Mesenchymal stem cell (in vitro differentiated cells and primary cell): ENCODE measurements around the gene OR6S1.
A peak's percentile ranks its signal among the peaks of the same experiment; 100 is the strongest.

Source experiments
- DNase-seq: peaks from one replicate; pipeline ENCODE4 v3.0.0-alpha.2; 2013
- H2AFZ ChIP-seq: one replicate; pipeline ENCODE4 v1.6.1; 2013; ENCODE audit warnings: low read depth, mild to moderate bottlenecking, control low read depth, inconsistent platforms, low read length, moderate library complexity
- H2AK5ac ChIP-seq: 2 replicates; pipeline ENCODE4 v1.6.1; 2013; ENCODE audit warnings: low read length, moderate library complexity, mild to moderate bottlenecking, inconsistent platforms; ENCODE audit not compliant: severe bottlenecking
- H2BK120ac ChIP-seq: one replicate; pipeline ENCODE4 v1.6.1; 2013; ENCODE audit warnings: low read depth, mild to moderate bottlenecking, inconsistent platforms, low read length, moderate library complexity
- H2BK12ac ChIP-seq, 2 experiments: one replicate each; pipeline ENCODE4 v1.6.1; 2013; ENCODE audit warnings: inconsistent platforms in 2 of 2, low read length in 2 of 2, mild to moderate bottlenecking in 2 of 2, moderate library complexity in 2 of 2, control low read depth in 1 of 2
- H2BK15ac ChIP-seq: one replicate; pipeline ENCODE4 v1.6.1; 2013; ENCODE audit warnings: mild to moderate bottlenecking, low read depth, inconsistent platforms; ENCODE audit not compliant: poor library complexity, severe bottlenecking
- H2BK5ac ChIP-seq: 2 replicates; pipeline ENCODE4 v1.6.1; 2013; ENCODE audit warnings: low read depth, mild to moderate bottlenecking, low read length, control low read depth, inconsistent platforms; ENCODE audit not compliant: poor library complexity, severe bottlenecking
- H3K14ac ChIP-seq, 2 experiments: one replicate each; pipeline ENCODE4 v1.6.1; 2013; ENCODE audit warnings: inconsistent platforms in 2 of 2, low read length in 2 of 2, control low read depth in 1 of 2, mild to moderate bottlenecking in 1 of 2, moderate library complexity in 1 of 2
- H3K18ac ChIP-seq, 2 experiments: one replicate each; pipeline ENCODE4 v1.6.1; 2013; ENCODE audit warnings: inconsistent platforms in 2 of 2, low read length in 2 of 2, control low read depth in 1 of 2, low read depth in 1 of 2, mild to moderate bottlenecking in 1 of 2
- H3K23ac ChIP-seq, 2 experiments: one replicate each; pipeline ENCODE4 v1.6.1; 2013; ENCODE audit warnings: inconsistent platforms in 2 of 2, low read length in 2 of 2, mild to moderate bottlenecking in 2 of 2, moderate library complexity in 2 of 2, control low read depth in 1 of 2
- H3K27ac ChIP-seq: 2 replicates; pipeline ENCODE4 v1.5.1; 2013; ENCODE audit warnings: mild to moderate bottlenecking, moderate library complexity, low read length, control low read depth, inconsistent platforms; ENCODE audit not compliant: poor library complexity, severe bottlenecking
- H3K27me3 ChIP-seq, 2 experiments: 2 replicates each; pipeline versions ENCODE4 v1.6.1 to v1.7.0; 2013; ENCODE audit warnings: low read length in 2 of 2, mild to moderate bottlenecking in 2 of 2, moderate library complexity in 2 of 2, control low read depth in 1 of 2, inconsistent platforms in 1 of 2; ENCODE audit not compliant: control insufficient read depth in 1 of 2, insufficient read depth in 1 of 2
- H3K36me3 ChIP-seq, 2 experiments: 2 replicates each; pipeline versions ENCODE4 v1.6.1 to v1.7.0; 2013; ENCODE audit warnings: low read length in 2 of 2, control low read depth in 1 of 2, inconsistent platforms in 1 of 2, low read depth in 1 of 2, mild to moderate bottlenecking in 1 of 2; ENCODE audit not compliant: insufficient read depth in 2 of 2, control insufficient read depth in 1 of 2
- H3K4ac ChIP-seq, 2 experiments: one replicate each; pipeline ENCODE4 v1.6.1; 2013; ENCODE audit warnings: inconsistent platforms in 2 of 2, low read length in 2 of 2, mild to moderate bottlenecking in 2 of 2, moderate library complexity in 2 of 2, control low read depth in 1 of 2, low read depth in 1 of 2
- H3K4me1 ChIP-seq: 2 replicates; pipeline ENCODE4 v1.6.1; 2013; ENCODE audit warnings: low read depth, low read length, control low read depth; ENCODE audit not compliant: control insufficient read depth, insufficient read depth
- H3K4me2 ChIP-seq: 2 replicates; pipeline ENCODE4 v1.6.1; 2013; ENCODE audit warnings: low read length, mild to moderate bottlenecking, inconsistent platforms; ENCODE audit not compliant: poor library complexity, severe bottlenecking
- H3K4me3 ChIP-seq, 2 experiments: 2 replicates each; pipeline versions ENCODE4 v1.5.1 to v1.7.0; 2013; ENCODE audit warnings: low read length in 2 of 2, mild to moderate bottlenecking in 2 of 2, control low read depth in 1 of 2, low read depth in 1 of 2; ENCODE audit not compliant: insufficient read depth in 1 of 2
- H3K79me1 ChIP-seq: replicated peaks from 2 replicates; pipeline ENCODE4 v1.6.1; 2013; ENCODE audit warnings: mild to moderate bottlenecking, control low read depth, low read length, inconsistent platforms; ENCODE audit not compliant: poor library complexity, severe bottlenecking
- H3K9ac ChIP-seq: 2 replicates; pipeline ENCODE4 v1.7.0; 2013; ENCODE audit warnings: mild to moderate bottlenecking, low read length, moderate library complexity
- H3K9me3 ChIP-seq: 2 replicates; pipeline ENCODE4 v1.7.0; 2013; ENCODE audit warnings: mild to moderate bottlenecking, low read length; ENCODE audit not compliant: control insufficient read depth
- H4K8ac ChIP-seq: one replicate; pipeline ENCODE4 v1.6.1; 2013; ENCODE audit warnings: inconsistent platforms, mild to moderate bottlenecking, low read length, moderate library complexity
- H4K91ac ChIP-seq: one replicate; pipeline ENCODE4 v1.6.1; 2013; ENCODE audit warnings: mild to moderate bottlenecking, low read length, inconsistent platforms
- WGBS: methylation state at CpG from one replicate; pipeline ENCODE4 v1.1.7; 2013; ENCODE audit warnings: mixed read lengths; 5-methylcytosine and 5-hydroxymethylcytosine counted together

Gene OR6S1

GRCh38 chr14:20687362-20688166 is 46.1 kb upstream of the OR6S1 start:
- Histone ChIP-seq H2AK5ac (no peak overlapping the region), H3K4me1 (no peaks in the 10 kb centered on the region), H2BK15ac (no peak overlapping the region), H3K79me1 (peaks cover 6% of the 10 kb centered on the region), H2AFZ (no peak overlapping the region), H4K91ac (no peak overlapping the region), H3K14ac (no peak overlapping the region), H3K27me3 (no peaks in the 10 kb centered on the region), H3K27ac (no peak overlapping the region), H3K18ac (no peak overlapping the region), H2BK12ac (no peak overlapping the region), H3K4me2 (no peak overlapping the region), H2BK120ac (no peak overlapping the region), H3K4me3 (no peak overlapping the region), H3K4ac (no peak overlapping the region), H3K23ac (no peak overlapping the region), H4K8ac (no peak overlapping the region), H3K9me3 (no peaks in the 10 kb centered on the region), H3K36me3 (no peaks in the 10 kb centered on the region), H3K9ac (peak overlapping the region; percentile 2), H2BK5ac (no peak overlapping the region)
- 97% methylated on average over 5 of the region's 5 CpGs for WGBS
- DNase-seq: no peak

DNA sequence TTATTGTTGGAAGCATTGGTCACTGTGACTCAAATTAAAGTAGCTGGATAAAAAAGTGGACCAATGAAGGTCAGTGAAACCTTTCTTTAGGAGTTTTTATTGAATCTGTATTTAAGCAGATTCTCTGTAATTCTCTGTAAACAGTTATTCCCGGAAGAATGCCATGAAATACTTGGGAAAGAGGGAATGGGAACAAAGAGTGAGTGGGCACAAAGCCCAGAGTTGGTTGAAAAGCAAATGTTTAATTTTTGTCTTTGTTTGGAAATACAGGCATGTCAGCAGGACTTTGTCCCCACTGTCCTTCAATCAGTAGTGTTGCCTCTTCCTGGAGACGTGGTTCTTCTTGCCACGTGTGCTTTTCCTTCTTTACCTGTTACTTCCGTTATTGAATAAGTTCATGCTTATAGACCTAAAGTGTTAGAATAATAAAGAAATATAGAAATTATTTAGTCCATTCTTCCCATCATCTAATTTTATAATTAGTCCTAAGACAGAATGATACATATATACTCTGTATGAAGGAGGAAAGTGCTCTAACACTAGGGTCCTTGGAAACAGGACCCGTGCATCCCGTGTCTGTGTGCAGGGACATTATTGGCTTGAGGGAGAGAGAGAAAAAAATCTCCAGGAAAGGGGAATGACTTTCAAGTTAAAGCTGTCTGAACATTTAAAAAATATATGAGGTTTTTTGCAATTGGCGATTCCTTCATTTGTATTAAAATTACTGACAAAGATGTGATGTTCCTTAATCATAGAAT is 45.1 kb upstream of the OR6S1 start:
- Histone ChIP-seq H3K9me3 (no peaks in the 10 kb centered on the region), H4K8ac (no peak overlapping the region), H3K18ac (no peak overlapping the region), H3K4me2 (no peak overlapping the region), H3K14ac (no peak overlapping the region), H2AK5ac (no peak overlapping the region), H3K36me3 (no peaks in the 10 kb centered on the region), H3K4ac (no peak overlapping the region), H2BK12ac (no peak overlapping the region), H3K23ac (no peak overlapping the region), H4K91ac (no peak overlapping the region), H3K9ac (peak overlapping the region; percentile 65), H2BK120ac (no peak overlapping the region), H3K79me1 (peaks cover 6% of the 10 kb centered on the region), H3K27ac (no peak overlapping the region), H3K4me1 (no peaks in the 10 kb centered on the region), H2BK5ac (no peak overlapping the region), H2AFZ (no peak overlapping the region), H3K4me3 (peak overlapping the region in 1 of 2 experiments; percentile 93), H2BK15ac (no peak overlapping the region), H3K27me3 (no peaks in the 10 kb centered on the region)
- 97% methylated on average over 4 of the region's 7 CpGs for WGBS
- no peak for DNase-seq

- 15% methylated on average over 16 of the region's 22 CpGs for WGBS
- Histone ChIP-seq H3K79me1 (peaks cover 6% of the 10 kb centered on the region), H3K4ac (peak overlapping the region in 1 of 2 experiments; percentile 78), H2AFZ (peak overlapping the region; percentile 54), H3K14ac (peak overlapping the region in 1 of 2 experiments; percentile 53), H2BK120ac (no peak overlapping the region), H3K4me1 (peaks cover 2% of the 10 kb centered on the region), H2BK12ac (peak overlapping the region in 1 of 2 experiments; percentile 29), H3K9me3 (no peaks in the 10 kb centered on the region), H3K36me3 (no peaks in the 10 kb centered on the region), H4K91ac (no peak overlapping the region), H4K8ac (peak overlapping the region; percentile 62), H3K27ac (peak overlapping the region; percentile 49), H2BK5ac (no peak overlapping the region), H3K9ac (peak overlapping the region; percentile 100), H3K18ac (peak overlapping the region; percentile 67 to 84), H2BK15ac (no peak overlapping the region), H3K23ac (no peak overlapping the region), H3K4me3 (peak overlapping the region; percentile 73 to 93), H2AK5ac (no peak overlapping the region), H3K4me2 (peak overlapping the region; percentile 83), H3K27me3 (no peaks in the 10 kb centered on the region)
- peak; percentile 70 for DNase-seq
Observed at GRCh38 chr14:20684662-20685456, 43.4 kb upstream of the OR6S1 start.
